Measurements from ENCODE around the gene TAF4. TPM values are rescaled to one million over a fixed set of nuclear protein-coding genes. Genes with fewer than 3 reads are reported as not detected.
"Not testable (repeated sequence)": the region's sequence is repeated elsewhere in the genome, so short reads cannot be mapped to it uniquely, and the experiment has no call there.

Gene TAF4
- total RNA-seq, 1 donor from 2014 or later: 6.5 TPM

DNA sequence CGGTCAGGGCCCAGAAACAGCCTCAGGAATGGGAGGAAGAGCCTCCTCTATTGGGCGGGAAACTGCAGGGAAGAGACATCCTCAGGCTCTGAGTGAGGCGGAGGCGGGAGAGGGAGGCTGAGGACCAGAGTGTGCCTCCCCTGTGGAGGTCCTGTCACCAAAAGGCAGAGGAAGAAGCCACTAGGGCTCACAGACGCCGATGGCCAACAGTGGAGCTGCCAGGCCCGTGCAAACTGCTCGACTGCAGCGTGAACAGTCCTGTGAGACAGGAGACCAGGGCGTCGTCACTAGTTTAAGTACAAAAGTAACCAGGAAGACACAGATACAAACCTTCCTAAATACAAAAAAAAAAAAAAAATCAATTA is 82.7 kb downstream of the TAF4 start:
- no peak overlapping the region for H3K4me3 ChIP-seq (ENCODE audit: low read depth, low read length)
- TF ChIP-seq, protein P1, sequence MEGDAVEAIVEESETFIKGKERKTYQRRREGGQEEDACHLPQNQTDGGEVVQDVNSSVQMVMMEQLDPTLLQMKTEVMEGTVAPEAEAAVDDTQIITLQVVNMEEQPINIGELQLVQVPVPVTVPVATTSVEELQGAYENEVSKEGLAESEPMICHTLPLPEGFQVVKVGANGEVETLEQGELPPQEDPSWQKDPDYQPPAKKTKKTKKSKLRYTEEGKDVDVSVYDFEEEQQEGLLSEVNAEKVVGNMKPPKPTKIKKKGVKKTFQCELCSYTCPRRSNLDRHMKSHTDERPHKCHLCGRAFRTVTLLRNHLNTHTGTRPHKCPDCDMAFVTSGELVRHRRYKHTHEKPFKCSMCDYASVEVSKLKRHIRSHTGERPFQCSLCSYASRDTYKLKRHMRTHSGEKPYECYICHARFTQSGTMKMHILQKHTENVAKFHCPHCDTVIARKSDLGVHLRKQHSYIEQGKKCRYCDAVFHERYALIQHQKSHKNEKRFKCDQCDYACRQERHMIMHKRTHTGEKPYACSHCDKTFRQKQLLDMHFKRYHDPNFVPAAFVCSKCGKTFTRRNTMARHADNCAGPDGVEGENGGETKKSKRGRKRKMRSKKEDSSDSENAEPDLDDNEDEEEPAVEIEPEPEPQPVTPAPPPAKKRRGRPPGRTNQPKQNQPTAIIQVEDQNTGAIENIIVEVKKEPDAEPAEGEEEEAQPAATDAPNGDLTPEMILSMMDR (conservative IDR thresholded peaks at IDR 0.05; ENCODE audit: low read depth, low read length): no peak
- DNase-seq (ENCODE audit: low read depth): no peak

DNA sequence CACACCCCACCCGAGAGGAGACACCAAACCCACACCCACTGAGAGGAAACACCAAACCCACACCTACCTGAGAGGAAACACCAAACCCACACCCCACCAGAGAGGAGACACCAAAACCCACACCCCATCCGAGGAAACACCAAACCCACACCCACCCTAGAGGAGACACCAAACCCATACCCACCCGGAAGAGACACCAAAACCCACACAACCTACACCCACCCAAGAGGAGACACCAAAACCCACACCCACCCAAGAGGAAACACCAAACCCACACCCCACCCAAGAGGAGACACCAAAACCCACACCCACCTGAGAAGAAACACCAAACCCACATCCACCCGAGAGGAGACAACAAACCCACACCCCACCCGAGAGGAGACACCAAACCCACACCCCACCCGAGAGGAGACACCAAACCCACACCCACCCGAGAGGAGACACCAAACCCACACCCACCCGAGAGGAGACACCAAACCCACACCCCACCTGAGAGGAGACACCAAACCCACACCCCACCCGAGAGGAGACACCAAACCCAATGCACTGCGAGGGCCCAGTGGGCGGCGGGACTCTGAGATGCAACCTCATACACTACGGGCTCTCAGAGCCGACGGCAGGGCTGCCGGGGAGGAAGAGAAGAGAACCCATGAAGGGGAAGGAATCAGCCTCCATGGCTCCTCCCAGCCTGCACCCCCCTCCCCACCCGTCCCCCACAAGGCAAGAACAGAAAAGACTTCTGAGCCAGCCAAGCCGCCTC is 83.3 kb downstream of the TAF4 start:
- DNase-seq (ENCODE audit: low read depth): no peak
- H3K4me3 ChIP-seq (ENCODE audit: low read depth, low read length): no peak overlapping the region
- TF ChIP-seq, protein P1 (conservative IDR thresholded peaks at IDR 0.05; ENCODE audit: low read depth, low read length): no peak

DNA sequence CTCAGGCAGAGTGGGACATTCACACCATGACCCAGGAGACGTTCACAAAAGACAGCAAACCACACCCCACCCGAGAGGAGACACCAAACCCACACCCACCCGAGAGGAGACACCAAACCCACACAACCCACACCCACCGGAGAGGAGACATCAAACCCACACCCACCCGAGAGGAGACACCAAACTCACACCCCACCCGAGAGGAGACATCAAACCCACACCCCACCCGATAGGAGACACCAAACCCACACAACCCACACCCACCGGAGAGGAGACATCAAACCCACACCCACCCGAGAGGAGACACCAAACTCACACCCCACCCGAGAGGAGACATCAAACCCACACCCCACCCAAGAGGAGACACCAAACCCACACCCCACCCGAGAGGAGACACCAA is 84.0 kb downstream of the TAF4 start:
- not testable (repeated sequence) for H3K4me3 ChIP-seq (ENCODE audit: low read depth, low read length); DNase-seq (ENCODE audit: low read depth)

DNA sequence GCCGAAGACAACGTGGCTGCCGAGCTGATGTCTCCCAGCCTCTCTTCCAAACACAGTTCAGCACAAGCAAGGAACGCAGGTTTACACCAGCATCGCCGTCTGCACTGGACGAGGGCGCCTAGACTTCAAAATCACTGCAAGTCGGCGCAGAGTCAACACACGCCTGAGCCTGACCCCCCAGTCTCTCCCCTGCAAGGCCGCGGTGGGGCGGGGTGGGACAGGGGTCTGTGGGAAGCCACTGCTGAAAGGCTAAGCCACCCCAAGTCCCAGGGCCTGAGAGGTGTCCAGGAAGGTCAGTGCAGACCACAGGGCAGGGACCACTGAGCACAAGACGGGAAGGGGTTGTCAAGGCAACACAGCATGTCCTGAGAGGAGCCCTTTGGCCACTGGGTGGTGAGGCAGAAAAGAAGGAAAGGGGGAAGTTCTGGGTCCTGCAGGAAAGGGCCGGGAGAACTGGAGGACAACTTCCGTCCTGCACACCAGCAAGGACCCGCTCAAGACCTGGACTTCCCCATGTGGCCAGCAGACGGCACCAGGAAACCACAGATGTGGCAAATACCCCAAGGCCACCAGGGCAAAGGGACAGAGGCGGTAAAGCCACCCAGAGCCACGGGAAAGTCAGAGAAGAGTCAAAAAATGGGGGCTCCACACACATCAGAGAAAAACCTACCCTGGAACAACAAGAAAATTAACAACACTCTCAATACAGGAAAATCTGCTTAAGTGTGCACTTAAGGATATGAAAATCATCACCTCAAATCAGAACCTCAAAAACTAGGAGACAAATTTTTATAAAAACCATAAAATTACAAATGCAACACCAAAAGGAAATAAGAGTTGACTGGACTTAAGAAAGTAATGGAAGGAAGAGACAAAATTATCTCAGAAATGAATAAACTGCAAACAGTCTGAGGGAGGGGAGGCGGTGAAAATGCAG is 84.8 kb downstream of the TAF4 start:
- no peak for DNase-seq (ENCODE audit: low read depth)
- TF ChIP-seq, protein P1 (conservative IDR thresholded peaks at IDR 0.05; ENCODE audit: low read depth, low read length): peak; percentile 52
- H3K4me3 ChIP-seq (ENCODE audit: low read depth, low read length): no peak overlapping the region

DNA sequence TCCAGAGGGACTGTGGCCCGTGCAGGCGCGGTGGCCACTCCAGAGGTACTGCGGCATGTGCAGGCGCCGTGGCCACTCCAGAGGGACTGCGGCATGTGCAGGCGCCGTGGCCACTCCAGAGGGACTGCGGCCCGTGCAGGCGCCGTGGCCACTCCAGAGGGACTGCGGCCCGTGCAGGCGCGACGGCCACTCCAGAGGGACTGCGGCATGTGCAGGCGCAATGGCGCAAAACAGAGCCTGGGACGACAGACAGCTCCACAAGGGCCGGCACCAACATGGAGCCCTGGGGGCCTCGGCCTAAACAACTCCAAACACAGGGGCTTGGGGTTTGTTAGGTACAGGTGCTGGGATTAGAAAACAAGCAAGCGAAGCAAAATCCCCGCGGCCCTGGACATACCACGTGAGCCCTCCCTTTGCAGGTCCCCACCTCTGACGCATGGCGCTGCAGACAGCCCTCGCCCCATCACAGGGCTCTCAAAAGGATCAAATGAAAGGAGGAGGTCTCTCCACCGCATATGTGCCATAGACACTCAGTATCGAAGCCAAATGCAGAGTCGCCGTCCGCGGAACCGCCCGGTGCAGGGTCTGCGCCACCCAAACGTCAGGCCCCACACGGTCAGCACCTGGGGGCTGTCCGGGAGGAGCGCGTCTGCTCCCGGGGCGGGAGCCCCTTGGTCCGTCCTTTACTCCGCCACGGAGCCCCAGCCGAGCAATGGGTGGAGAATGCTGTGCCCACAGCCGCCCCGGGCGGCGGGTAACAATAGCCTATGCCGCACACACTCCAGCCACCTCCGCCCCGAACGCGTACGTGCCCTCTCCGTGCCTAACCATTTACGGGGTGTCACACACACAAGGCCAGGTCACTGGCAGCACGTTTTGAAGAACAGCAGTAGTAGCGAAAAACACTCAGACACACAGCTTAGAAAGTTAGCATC is 85.7 kb downstream of the TAF4 start:
- TF ChIP-seq, protein P1 (conservative IDR thresholded peaks at IDR 0.05; ENCODE audit: low read depth, low read length): no peak
- H3K4me3 ChIP-seq (ENCODE audit: low read depth, low read length): no peak overlapping the region
- no peak for DNase-seq (ENCODE audit: low read depth)

DNA sequence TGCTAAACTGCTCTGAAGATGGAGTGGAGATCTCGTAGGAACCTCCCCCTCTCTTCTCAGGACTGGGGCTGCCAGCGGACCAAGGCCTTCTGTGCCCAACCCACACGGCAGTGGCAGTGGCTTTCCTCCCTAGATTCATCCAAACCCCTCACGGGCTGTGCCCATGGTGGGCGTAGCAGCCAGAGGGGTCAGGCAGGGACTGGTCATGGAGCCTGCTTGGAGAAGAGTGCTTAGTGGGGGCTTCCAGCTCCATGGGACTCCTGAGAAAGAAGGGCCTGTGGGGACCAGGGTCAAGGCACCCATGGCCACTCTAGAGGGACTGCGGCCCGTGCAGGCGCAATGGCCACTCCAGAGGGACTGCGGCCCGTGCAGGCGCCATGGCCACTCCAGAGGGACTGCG is 86.6 kb downstream of the TAF4 start:
- H3K4me3 ChIP-seq (ENCODE audit: low read depth, low read length): no peak overlapping the region
- TF ChIP-seq, protein P1 (conservative IDR thresholded peaks at IDR 0.05; ENCODE audit: low read depth, low read length): no peak
- no peak for DNase-seq (ENCODE audit: low read depth)
